Measurements from ENCODE around the gene KCTD21.

Gene KCTD21

DNA sequence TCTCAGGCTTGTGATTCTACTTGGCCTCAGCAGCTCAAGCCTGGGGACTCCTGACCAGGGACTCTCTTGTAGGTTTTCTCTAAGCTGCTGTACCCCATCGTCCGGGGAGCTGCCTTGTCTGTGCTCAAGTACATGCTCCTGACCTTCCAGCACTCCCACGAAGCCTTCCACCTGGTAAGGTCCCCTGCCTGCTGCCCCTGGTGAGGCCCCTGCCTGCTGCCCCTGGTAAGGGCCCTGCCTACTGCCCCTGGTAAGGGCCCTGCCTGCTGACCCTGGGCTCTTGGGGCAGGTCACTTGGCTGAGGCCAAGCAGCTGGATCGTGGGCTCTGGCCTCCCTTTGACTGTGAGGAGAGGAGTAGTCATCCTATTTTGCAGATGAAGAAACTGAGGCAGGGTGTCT, 11.6 kb upstream of the KCTD21 start:
- Histone ChIP-seq H3K9me3 (ENCODE audit: severe bottlenecking) (no peaks in the 10 kb centered on the region), H3K27me3 (ENCODE audit: insufficient read depth, poor library complexity, severe bottlenecking) (no peaks in the 10 kb centered on the region), H3K4me1 (ENCODE audit: insufficient read depth, poor library complexity, severe bottlenecking) (no peaks in the 10 kb centered on the region), H3K4me3 (ENCODE audit: severe bottlenecking) (no peak overlapping the region), H3K36me3 (ENCODE audit: low read depth) (peaks cover 11% of the 10 kb centered on the region; the same call in 1 of the 2 replicates), H3K27ac (ENCODE audit: poor library complexity, severe bottlenecking) (no peak overlapping the region)
- ATAC-seq (ENCODE audit: low read depth) (no peak), DNase-seq (ENCODE audit: low spot score) (no peak)
- TF ChIP-seq, protein P1, sequence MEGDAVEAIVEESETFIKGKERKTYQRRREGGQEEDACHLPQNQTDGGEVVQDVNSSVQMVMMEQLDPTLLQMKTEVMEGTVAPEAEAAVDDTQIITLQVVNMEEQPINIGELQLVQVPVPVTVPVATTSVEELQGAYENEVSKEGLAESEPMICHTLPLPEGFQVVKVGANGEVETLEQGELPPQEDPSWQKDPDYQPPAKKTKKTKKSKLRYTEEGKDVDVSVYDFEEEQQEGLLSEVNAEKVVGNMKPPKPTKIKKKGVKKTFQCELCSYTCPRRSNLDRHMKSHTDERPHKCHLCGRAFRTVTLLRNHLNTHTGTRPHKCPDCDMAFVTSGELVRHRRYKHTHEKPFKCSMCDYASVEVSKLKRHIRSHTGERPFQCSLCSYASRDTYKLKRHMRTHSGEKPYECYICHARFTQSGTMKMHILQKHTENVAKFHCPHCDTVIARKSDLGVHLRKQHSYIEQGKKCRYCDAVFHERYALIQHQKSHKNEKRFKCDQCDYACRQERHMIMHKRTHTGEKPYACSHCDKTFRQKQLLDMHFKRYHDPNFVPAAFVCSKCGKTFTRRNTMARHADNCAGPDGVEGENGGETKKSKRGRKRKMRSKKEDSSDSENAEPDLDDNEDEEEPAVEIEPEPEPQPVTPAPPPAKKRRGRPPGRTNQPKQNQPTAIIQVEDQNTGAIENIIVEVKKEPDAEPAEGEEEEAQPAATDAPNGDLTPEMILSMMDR (IDR thresholded peaks at IDR 0.05; ENCODE audit: poor library complexity, severe bottlenecking): no peak

DNA sequence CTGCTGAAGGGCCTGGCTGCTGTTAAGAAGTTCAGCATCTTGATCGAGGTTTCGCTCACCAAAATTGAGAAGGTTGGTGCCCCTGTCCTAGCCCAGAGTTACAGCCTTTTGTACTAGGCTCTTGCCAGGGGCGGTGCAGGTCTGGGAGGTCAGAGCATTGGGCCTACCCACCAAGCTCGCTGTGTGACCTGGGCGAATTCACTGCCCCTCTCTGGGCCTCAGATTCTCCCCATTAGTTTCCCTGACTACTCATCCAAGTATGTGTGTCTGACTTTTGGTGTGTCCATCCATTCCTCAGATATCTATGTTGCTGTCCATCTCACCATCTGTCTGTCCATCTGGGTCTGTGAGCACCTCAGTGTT, 11.2 kb upstream of the KCTD21 start:
- no peak for DNase-seq (ENCODE audit: low spot score)
- no peaks in the 10 kb centered on the region for H3K4me1 ChIP-seq (ENCODE audit: insufficient read depth, poor library complexity, severe bottlenecking)
- H3K27ac ChIP-seq (ENCODE audit: poor library complexity, severe bottlenecking): no peak overlapping the region
- no peak for ATAC-seq (ENCODE audit: low read depth)
- no peaks in the 10 kb centered on the region for H3K27me3 ChIP-seq (ENCODE audit: insufficient read depth, poor library complexity, severe bottlenecking)
- no peaks in the 10 kb centered on the region for H3K9me3 ChIP-seq (ENCODE audit: severe bottlenecking)
- no peak overlapping the region for H3K4me3 ChIP-seq (ENCODE audit: severe bottlenecking)
- TF ChIP-seq, protein P1 (IDR thresholded peaks at IDR 0.05; ENCODE audit: poor library complexity, severe bottlenecking): no peak
- H3K36me3 ChIP-seq (ENCODE audit: low read depth): peaks cover 11% of the 10 kb centered on the region; the same call in 1 of the 2 replicates

DNA sequence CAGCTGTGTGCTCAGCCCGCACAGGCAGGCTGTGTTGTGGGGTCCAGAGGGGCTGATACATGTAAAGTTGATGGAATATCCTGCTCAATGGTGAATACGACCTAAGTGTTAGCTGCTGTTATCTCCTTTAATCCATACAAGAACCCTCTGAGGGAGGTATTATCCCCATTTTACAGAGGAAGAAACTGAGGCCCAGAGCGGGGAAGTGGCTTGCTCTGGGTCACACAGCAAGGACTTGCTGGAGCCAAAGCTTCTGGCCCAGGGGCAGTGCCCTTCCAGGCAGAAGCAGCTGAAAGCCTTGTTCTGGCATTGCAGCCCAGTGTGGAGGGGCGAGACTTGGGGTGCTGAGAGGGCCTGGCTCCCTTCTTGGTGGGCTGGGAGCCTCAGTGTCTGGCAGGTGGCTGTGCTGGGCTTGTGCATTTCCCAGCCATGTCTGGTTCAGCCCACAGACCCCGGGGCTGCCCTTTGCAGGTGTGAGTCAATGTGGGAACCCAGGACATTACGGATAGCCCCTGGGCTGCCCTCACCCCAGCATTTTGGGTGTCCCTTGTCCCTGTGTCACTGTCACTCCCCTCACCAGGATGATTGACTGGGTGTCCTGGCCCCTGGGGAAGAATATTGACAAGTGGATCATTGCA, 10.7 kb upstream of the KCTD21 start:
- peak; percentile 48 for DNase-seq (ENCODE audit: low spot score)
- TF ChIP-seq, protein P1 (IDR thresholded peaks at IDR 0.05; ENCODE audit: poor library complexity, severe bottlenecking): no peak
- Histone ChIP-seq H3K27me3 (ENCODE audit: insufficient read depth, poor library complexity, severe bottlenecking) (no peaks in the 10 kb centered on the region), H3K4me3 (ENCODE audit: severe bottlenecking) (no peak overlapping the region), H3K9me3 (ENCODE audit: severe bottlenecking) (no peaks in the 10 kb centered on the region), H3K36me3 (ENCODE audit: low read depth) (peaks cover 11% of the 10 kb centered on the region; the same call in 1 of the 2 replicates), H3K4me1 (ENCODE audit: insufficient read depth, poor library complexity, severe bottlenecking) (no peaks in the 10 kb centered on the region), H3K27ac (ENCODE audit: poor library complexity, severe bottlenecking) (no peak overlapping the region)
- ATAC-seq (ENCODE audit: low read depth): no peak

- DNase-seq (ENCODE audit: low spot score) (no peak), ATAC-seq (ENCODE audit: low read depth) (no peak)
- H3K36me3 ChIP-seq (ENCODE audit: low read depth): peaks cover 11% of the 10 kb centered on the region; the same call in 1 of the 2 replicates
- TF ChIP-seq, protein P1 (IDR thresholded peaks at IDR 0.05; ENCODE audit: poor library complexity, severe bottlenecking): no peak
- H3K27ac ChIP-seq (ENCODE audit: poor library complexity, severe bottlenecking): no peak overlapping the region
- no peaks in the 10 kb centered on the region for H3K9me3 ChIP-seq (ENCODE audit: severe bottlenecking)
- H3K27me3 ChIP-seq (ENCODE audit: insufficient read depth, poor library complexity, severe bottlenecking): no peaks in the 10 kb centered on the region
- no peak overlapping the region for H3K4me3 ChIP-seq (ENCODE audit: severe bottlenecking)
- H3K4me1 ChIP-seq (ENCODE audit: insufficient read depth, poor library complexity, severe bottlenecking): no peaks in the 10 kb centered on the region
These were observed 9.4 kb upstream of the KCTD21 start for GRCh38 chr11:78197816-78198215.

- Histone ChIP-seq H3K36me3 (ENCODE audit: low read depth) (peaks cover 11% of the 10 kb centered on the region; the same call in 1 of the 2 replicates), H3K4me3 (ENCODE audit: severe bottlenecking) (no peak overlapping the region), H3K4me1 (ENCODE audit: insufficient read depth, poor library complexity, severe bottlenecking) (no peaks in the 10 kb centered on the region), H3K27me3 (ENCODE audit: insufficient read depth, poor library complexity, severe bottlenecking) (no peaks in the 10 kb centered on the region), H3K27ac (ENCODE audit: poor library complexity, severe bottlenecking) (no peak overlapping the region), H3K9me3 (ENCODE audit: severe bottlenecking) (no peaks in the 10 kb centered on the region)
- no peak for ATAC-seq (ENCODE audit: low read depth)
- DNase-seq (ENCODE audit: low spot score): no peak
- TF ChIP-seq, protein P1 (IDR thresholded peaks at IDR 0.05; ENCODE audit: poor library complexity, severe bottlenecking): no peak
These were observed 8.2 kb upstream of the KCTD21 start for GRCh38 chr11:78196661-78197091.

All from RWPE2 (cell line).